Muscle of arm (tissue), 14 donors: ENCODE data around the gene PROSER1. TPM values are rescaled to one million over a fixed set of nuclear protein-coding genes. Genes with fewer than 3 reads are reported as not detected.
"Not testable (repeated sequence)": the region's sequence is repeated elsewhere in the genome, so short reads cannot be mapped to it uniquely, and the experiment has no call there.

ENCODE experiments used
- DNase-seq: peaks from one replicate; pipeline ENCODE4 v3.0.0-alpha.2; 2013
- long read RNA-seq, 11 donors: transcript quantifications; one replicate each; lab custom pipeline, GENCODE V29; 2026
- polyA plus RNA-seq, 12 donors: library from polyadenylated mRNA; unstranded; fragments of 120-200 nt; gene quantifications; one replicate each; pipeline ENCODE4 v1.2.1, GENCODE V29; 2013; ENCODE audit not compliant: insufficient read length in 12 of 12

The PROSER1 gene
- polyA plus RNA-seq: 10 to 100 TPM in 11 of 12 donors, not detected in 1; 20.3 to 46.9 (median 32.1) TPM
- long read RNA-seq, donor 1, partial matches to known transcripts: 16 of 22 reads
- long read RNA-seq, donor 1, other reads (novel, unspliced or antisense): 0 of 22 reads
- long read RNA-seq, donor 2, partial matches to known transcripts: 6 of 7 reads
- long read RNA-seq, donor 2, other reads (novel, unspliced or antisense): 0 of 7 reads
- long read RNA-seq, donor 3, partial matches to known transcripts: 0 of 2 reads
- long read RNA-seq, donor 3, other reads (novel, unspliced or antisense): 0 of 2 reads
- long read RNA-seq, donor 4: 0 reads
- long read RNA-seq, donor 5, full-length matches to known transcripts: 3 of 17 reads
- long read RNA-seq, donor 5, partial matches to known transcripts: 14 of 17 reads
- long read RNA-seq, donor 5, other reads (novel, unspliced or antisense): 0 of 17 reads
- long read RNA-seq, donor 6, partial matches to known transcripts: 0 of 1 reads
- long read RNA-seq, donor 6, other reads (novel, unspliced or antisense): 0 of 1 reads
- long read RNA-seq, donor 7, partial matches to known transcripts: 0 of 1 reads
- long read RNA-seq, donor 7, other reads (novel, unspliced or antisense): 0 of 1 reads
- long read RNA-seq, donor 8, full-length matches to known transcripts: 2 of 17 reads
- long read RNA-seq, donor 8, partial matches to known transcripts: 15 of 17 reads
- long read RNA-seq, donor 8, other reads (novel, unspliced or antisense): 0 of 17 reads
- long read RNA-seq, donor 9, partial matches to known transcripts: 0 of 2 reads
- long read RNA-seq, donor 9, other reads (novel, unspliced or antisense): 0 of 2 reads
- long read RNA-seq, donor 10, full-length matches to known transcripts: 4 of 18 reads
- long read RNA-seq, donor 10, partial matches to known transcripts: 14 of 18 reads
- long read RNA-seq, donor 10, other reads (novel, unspliced or antisense): 0 of 18 reads
- long read RNA-seq, donor 11, partial matches to known transcripts: 5 of 7 reads
- long read RNA-seq, donor 11, other reads (novel, unspliced or antisense): 0 of 7 reads

GRCh38 chr13:39037880-39038568 is at the start of gene PROSER1, which contains the start of gene NHLRC3:
Gene PROSER1, minus strand, starts transcription at chr13:39038089. Its CDS starts 847 bp downstream, at chr13:39037242.
Gene NHLRC3, plus strand, starts transcription at chr13:39038456. Its CDS starts 184 bp downstream, at chr13:39038640.
- peak; percentile 96 for DNase-seq

DNA sequence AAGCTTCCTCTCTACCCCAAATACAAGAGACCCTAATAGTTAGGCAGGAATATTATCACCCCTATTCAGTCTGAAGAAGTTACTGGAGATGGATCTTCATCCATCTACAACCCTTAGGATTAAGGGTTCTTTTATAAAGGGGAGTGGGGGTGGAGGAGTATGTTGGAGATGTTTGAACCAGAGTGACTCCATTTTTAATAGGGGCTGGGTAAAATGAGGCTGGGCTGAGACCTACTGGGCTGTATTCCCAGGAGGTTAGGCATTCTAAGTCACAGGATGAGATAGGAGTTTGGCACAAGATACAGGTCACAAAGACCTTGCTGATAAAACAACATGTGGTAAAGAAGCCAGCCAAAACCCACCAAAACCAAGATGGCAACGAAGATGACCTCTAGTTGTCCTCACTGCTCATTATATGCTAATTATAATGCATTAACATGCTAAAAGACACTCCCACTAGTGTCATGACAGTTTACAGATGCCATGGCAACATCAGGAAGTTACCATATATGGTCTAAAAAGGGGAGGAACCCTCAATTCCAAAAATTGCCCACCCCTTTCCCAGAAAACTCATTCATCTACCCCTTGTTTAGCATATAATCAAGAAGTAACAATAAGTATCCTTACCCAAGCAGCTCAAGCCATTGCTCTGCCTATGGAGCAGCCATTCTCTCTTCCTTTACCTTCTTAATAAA is 48.5 kb upstream of the PROSER1 start:
- DNase-seq: not testable (repeated sequence)

DNA sequence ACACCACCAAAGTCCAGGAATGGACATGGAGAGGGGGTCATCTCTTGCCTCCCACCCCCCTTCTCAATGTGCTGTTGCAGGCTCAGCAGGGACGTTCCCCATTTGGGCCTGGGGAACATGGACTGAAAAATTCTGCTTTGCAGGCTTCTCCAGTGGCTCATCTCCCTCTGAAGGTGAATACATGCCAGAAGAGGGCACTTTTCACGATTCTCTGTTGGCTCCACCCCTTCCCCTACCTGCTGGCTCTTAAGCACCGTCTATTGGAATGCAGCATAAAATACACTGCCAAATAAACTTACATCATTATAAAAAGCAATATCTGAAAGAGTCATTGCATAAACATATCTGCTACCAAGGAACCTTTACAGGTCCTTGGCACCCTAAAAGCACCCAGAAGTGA is 36.1 kb upstream of the PROSER1 start:
- DNase-seq: no peak

DNA sequence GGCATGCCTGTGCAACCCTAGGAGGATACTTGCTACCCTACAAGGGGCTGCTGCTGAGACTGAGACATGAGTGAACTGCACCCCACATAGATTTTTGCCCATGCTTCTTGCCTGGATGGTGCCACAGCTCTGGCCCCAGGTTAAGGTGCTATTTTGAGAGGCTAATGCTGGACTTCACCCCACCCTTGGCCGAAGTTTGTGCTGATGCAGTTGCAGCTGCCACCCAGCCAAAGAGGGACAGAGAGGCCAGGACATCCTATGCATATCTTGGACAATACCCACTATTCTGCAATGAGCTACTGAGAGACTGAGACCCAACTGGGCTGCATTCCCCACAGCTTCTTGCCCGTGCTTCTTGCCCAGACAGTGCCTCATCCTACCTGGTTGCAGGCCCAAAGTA is 35.0 kb upstream of the PROSER1 start:
- DNase-seq: no peak

GRCh38 chr13:39062004-39062403 is 24.1 kb upstream of the PROSER1 start:
- no peak for DNase-seq

DNA sequence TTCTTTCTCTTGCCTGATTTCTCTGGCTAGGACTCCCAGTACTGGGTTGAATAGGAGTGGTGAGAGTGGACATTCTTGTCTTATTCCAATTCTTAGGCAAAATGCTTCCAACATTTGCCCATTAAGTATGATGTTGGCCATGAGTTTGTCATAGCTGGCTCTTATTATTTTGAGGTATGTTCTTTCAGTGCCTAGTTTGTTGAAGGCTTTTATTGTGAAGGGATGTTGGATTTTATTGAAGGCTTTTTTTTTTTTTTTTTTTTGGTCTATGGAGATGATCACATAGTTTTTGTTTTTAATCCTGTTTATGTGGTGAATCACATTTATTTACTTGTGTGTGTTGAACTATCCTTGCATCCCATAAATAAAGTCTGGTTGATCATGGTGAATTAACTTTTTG is 20.2 kb upstream of the PROSER1 start:
- no peak for DNase-seq

DNA sequence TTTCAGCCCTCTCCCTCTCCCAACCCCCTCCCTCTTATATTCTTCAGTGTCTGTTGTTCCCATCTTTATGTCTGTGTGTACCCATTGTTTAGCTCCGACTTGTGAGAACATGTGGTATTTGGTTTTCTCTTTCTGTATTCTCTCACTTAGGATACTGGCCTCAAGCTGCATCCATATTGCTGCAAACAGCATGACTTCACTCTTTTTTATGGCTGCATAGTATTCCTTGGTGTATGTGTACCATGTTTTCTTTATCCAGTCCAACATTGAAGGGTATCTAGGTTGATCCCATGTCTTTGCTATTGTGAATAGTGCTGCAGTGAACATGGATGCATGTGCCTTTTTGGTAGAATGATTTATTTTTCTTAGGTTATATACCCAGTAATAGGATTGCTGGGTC is 18.1 kb upstream of the PROSER1 start:
- no peak for DNase-seq

GRCh38 chr13:39054112-39054511 is 16.2 kb upstream of the PROSER1 start:
- DNase-seq: no peak

GRCh38 chr13:39052944-39053343 is 15.1 kb upstream of the PROSER1 start:
- DNase-seq: no peak

DNA sequence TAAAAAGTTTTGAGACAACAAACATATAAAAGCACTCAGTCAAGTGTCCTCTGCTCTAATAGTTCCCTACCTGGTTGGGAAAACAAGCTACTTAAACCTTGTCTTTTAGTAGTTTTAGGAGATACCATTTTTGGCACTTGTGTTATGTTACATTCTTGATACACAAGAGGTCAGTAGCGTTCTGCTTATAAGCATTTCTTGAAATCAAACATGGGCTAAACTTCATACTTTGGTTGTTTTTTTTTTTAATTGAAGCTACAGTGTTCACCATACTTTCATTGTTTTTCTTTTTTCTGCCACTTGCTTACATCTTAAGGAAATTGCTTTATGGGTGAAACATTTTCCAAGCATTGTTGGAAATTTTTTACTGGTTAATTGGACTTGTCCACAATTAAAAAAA is 13.3 kb upstream of the PROSER1 start:
- DNase-seq: peak; percentile 20

DNA sequence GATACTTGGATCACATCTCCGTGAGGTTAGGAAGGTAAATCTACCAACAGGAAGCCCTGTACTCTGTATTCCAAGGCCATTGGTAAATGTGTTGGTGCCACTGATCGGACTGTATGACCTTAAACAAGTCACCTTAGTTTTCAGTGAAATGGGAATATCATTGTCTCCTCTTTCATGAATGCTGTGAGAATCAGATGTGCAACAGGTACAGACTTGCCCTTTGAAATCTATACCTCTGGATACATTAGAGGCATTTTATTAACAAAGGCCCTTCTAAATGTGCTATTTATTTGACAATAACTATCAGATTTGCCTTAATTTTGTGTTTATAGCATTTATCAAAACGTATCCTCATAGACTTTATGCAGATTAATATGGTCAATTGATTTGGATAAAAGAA is 11.4 kb upstream of the PROSER1 start:
- no peak for DNase-seq

DNA sequence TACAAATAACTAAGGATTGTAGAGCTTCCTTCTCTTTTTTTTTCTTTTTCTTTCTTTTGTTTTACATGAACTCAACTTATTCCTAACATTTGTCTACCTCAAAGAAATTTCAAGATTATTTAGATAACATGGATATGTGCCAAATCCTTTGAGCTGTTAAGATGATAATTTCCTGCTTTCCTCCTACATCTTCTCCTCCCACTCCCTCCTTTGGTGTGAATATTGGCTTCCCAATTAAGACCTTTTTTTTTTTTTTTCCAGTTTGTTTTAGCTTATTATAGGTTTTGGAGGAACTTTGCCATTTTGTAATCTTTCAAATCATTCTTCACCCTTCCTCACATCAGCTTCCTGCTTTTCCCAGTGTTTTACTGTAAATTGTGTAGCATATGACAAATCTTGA is 10.9 kb upstream of the PROSER1 start:
- DNase-seq: no peak

GRCh38 chr13:39047560-39047959 is 9.7 kb upstream of the PROSER1 start:
- DNase-seq: no peak

DNA sequence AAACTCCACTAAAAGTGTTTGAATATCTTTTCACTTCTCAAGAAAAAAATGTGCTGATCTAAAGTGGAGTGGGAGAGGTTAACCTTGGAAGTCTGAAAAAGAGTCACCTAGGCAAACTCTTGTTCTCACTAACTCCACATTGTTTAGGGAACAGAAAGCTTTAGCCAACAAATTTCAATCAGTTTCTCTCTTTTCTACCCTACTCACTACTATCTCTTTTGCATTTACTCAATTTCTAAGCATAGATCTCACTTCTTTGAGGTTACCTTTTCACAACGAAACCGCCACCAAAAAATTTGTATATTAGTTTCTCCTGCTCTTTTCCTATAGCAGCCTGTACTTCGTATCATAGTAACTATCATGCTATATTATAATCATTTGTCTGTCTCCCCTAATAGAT is 6.6 kb upstream of the PROSER1 start:
- no peak for DNase-seq

- no peak for DNase-seq
Measured at GRCh38 chr13:39040206-39040605, 2.3 kb upstream of the PROSER1 start.

- peak; percentile 6 for DNase-seq
Measured at GRCh38 chr13:39039041-39039440, 1.2 kb upstream of the PROSER1 start.

GRCh38 chr13:39038569-39039030 is 711 bp upstream of the PROSER1 start:
- DNase-seq: no peak

- peak; percentile 14 for DNase-seq
Measured at GRCh38 chr13:39037410-39037879, 444 bp downstream of the PROSER1 start.

GRCh38 chr13:39036212-39036611 is 1.7 kb downstream of the PROSER1 start:
- DNase-seq: no peak

DNA sequence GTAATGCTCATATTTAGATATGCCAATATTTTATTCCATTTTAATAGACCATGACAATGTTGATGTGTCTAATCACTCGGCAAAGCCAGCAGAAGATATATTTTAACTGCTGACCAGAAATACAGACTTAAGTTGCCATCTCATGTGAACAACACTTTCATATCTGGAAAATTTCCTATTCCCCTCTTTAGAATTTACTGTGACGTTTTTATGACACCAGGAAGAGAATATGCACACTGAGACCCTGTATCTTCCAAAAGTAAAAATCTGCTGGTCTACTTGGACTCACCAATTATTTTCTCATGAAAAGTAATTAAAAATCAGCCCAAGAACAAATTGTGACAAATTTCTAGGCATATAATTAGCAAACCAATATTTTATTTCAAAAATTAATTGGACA is 2.1 kb downstream of the PROSER1 start:
- DNase-seq: no peak

DNA sequence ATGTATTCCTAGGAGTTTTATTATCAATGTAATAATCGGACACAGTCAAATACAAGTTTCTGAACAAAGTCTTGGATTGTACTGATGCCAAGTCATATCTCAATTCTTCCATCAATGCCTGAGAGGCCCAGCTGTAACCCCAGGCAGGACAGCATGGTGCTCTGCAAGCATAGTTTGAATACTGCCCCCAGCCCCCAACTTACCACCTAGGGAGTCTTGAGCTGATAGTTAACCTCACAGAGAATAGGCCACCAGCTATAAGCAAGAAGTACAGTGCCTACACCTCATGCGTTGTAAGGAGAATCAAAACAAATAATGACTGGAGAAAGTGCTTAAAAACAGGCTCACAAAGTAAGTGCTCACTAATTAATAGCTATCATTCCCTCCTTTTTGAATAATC is 2.7 kb downstream of the PROSER1 start:
- no peak for DNase-seq
